ENCODE results near the gene MRPL32.
A peak's percentile ranks its signal among the peaks of the same experiment; 100 is the strongest.

DNA sequence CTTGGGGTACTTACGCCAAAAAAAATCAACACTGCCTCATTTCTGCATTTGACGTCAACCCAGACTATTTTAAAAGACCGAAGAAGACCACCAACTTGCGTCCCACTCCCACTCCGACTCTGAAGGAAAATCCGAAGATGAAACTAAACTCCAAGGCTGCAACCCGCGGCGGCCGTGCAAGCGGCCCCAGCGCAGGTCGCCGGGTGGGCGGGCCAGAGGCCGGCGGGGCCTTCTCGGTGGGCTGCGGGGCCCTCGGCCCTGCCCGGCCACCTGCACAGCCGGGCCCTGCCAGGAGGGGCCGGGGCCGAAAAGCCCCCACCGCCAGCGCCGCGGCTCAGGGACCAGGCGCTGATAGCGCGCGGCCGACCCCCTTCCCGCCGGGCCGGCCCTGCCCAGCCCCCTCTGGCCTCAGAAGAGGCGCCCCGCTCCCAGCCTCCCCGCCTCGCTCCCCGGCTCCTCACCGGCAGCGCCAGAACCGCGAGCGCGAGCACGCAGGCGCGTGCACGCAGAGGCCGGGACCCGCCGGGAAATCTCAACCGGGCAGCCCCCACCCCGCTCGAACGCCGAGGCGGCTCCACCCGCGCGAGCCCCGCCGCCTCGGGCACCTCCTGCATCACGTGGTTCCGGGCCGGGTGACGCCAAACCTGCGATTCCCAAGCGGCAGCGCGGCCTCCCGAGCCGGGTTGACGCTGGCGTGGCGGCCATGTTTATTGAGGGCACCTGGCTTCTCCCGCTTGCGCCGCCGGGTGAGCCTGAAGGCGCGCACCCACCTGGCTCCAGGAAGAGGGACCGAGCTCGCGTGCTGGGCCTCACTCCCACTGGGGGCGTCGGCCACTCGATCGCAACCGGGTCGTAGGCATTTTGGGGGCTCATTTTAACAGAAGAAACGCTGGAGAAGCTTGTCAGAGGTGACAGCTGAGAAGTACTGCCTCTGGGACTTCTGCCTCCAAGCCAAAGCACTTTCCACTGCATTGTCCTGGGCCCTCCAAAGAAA is 20.4 kb upstream of the MRPL32 start, which contains the start of gene C7orf25:
- TF ChIP-seq CTCF (IDR thresholded peaks at IDR 0.05) (no peak), POLR2AphosphoS5 (IDR thresholded peaks at IDR 0.05; ENCODE audit: low read depth, low read length) (peak; percentile 70), TCF7L2 (IDR thresholded peaks at IDR 0.05; ENCODE audit: low read depth, low read length) (no peak)
